Measurements from ENCODE around the gene C10orf67.

GRCh38 chr10:23325132-23325531 is 19.5 kb downstream of the C10orf67 start:
- TF ChIP-seq CTCF (IDR thresholded peaks at IDR 0.05) (no peak), POLR2A (IDR thresholded peaks at IDR 0.05) (no peak), POLR2AphosphoS5 (IDR thresholded peaks at IDR 0.05) (no peak), EP300 (IDR thresholded peaks at IDR 0.05) (no peak)

Data from sigmoid colon (tissue), 4 donors.